OCI-LY7 (cell line): Measurements from ENCODE around the gene MYL5. TPM values are rescaled to one million over a fixed set of nuclear protein-coding genes. Genes with fewer than 3 reads are reported as not detected.

Experiments used
- BruUV-seq: library from RNA; stranded (reverse); fragments of 400-500 nt; replicated peaks from 2 replicates; lab custom pipeline; 2021; lab: Mats Ljungman, UMichigan
- CTCF ChIA-PET: fragments of 300-600 bp; sonication (Branson Sonifier 250); formaldehyde crosslinking; loops from one replicate; lab custom pipeline; 2022; ENCODE audit warnings: antibody characterized with exemption; ENCODE audit not compliant: unreplicated experiment; lab: Charles Lee
- POLR2A ChIA-PET: fragments of 300-600 bp; sonication (Branson Sonifier 250); formaldehyde crosslinking; loops from one replicate; lab custom pipeline; 2022; ENCODE audit warnings: antibody characterized with exemption; lab: Charles Lee
- DNase-seq: peaks from one replicate; pipeline ENCODE4 v3.0.0-alpha.2; 2015; ENCODE audit warnings: low spot score
- H2AFZ ChIP-seq: fragments of 200-600 bp; sonication (generic), shearing (Covaris generic); 2 replicates; pipeline ENCODE4 v1.6.1; 2014; ENCODE audit warnings: mild to moderate bottlenecking, antibody characterized with exemption, low read length, moderate library complexity
- H3K27ac ChIP-seq: fragments of 200-600 bp; sonication (generic); 2 replicates; pipeline ENCODE4 v1.5.1; 2014; ENCODE audit warnings: mixed run types, low read depth, mild to moderate bottlenecking, moderate library complexity, low read length, inconsistent platforms; ENCODE audit not compliant: poor library complexity, severe bottlenecking
- H3K36me3 ChIP-seq: fragments of 200-600 bp; sonication (generic); 2 replicates; pipeline ENCODE4 v1.6.1; 2014; ENCODE audit warnings: mild to moderate bottlenecking, antibody characterized with exemption, low read length, moderate library complexity, mixed read lengths; ENCODE audit not compliant: insufficient read depth
- H3K4me1 ChIP-seq: fragments of 200-600 bp; sonication (generic); 2 replicates; pipeline ENCODE4 v1.5.1; 2014; ENCODE audit warnings: mild to moderate bottlenecking, low read length; ENCODE audit not compliant: insufficient read depth, poor library complexity, severe bottlenecking
- H3K4me2 ChIP-seq: fragments of 200-600 bp; sonication (generic); 2 replicates; pipeline ENCODE4 v1.6.1; 2014; ENCODE audit warnings: mild to moderate bottlenecking, low read length
- H3K4me3 ChIP-seq: fragments of 200-600 bp; sonication (generic); 2 replicates; pipeline ENCODE4 v1.5.1; 2014; ENCODE audit warnings: mild to moderate bottlenecking, low read depth, low read length; ENCODE audit not compliant: poor library complexity, severe bottlenecking
- H3K79me2 ChIP-seq: fragments of 200-600 bp; sonication (generic); 2 replicates; pipeline ENCODE4 v1.6.1; 2016; ENCODE audit warnings: low read depth, mild to moderate bottlenecking, low read length, moderate library complexity, mixed read lengths; ENCODE audit not compliant: insufficient read depth
- H3K9me2 ChIP-seq: fragments of 200-600 bp; sonication (generic); 2 replicates; pipeline ENCODE4 v1.6.1; 2016; ENCODE audit warnings: mild to moderate bottlenecking, low read length, mixed read lengths; ENCODE audit not compliant: insufficient read depth
- H3K9me3 ChIP-seq: fragments of 200-600 bp; sonication (generic); 2 replicates; pipeline ENCODE4 v1.6.1; 2014; ENCODE audit warnings: mild to moderate bottlenecking, mixed run types, low read length, mixed read lengths
- H4K20me1 ChIP-seq: fragments of 200-600 bp; sonication (generic); 2 replicates; pipeline ENCODE4 v1.6.1; 2014; ENCODE audit warnings: mild to moderate bottlenecking, antibody characterized with exemption, low read length, moderate library complexity, mixed read lengths; ENCODE audit not compliant: insufficient read depth
- CTCF ChIP-seq: fragments of 200-600 bp; sonication (generic); conservative IDR thresholded peaks from 2 replicates; pipeline ENCODE4 v1.5.1; 2014; ENCODE audit warnings: mild to moderate bottlenecking, antibody characterized with exemption, low read length, moderate library complexity, mixed read lengths
- EZH2phosphoT487 ChIP-seq: fragments of 200-600 bp; sonication (generic); IDR thresholded peaks from 2 replicates; pipeline ENCODE4 v1.6.1; 2018; ENCODE audit warnings: low read depth, borderline replicate concordance, mild to moderate bottlenecking, mixed run types, antibody characterized with exemption, low read length, moderate library complexity, mixed read lengths
- intact Hi-C: fragments of 100-400 bp; cut with micrococcal nuclease; formaldehyde crosslinking; loops from one replicate; pipeline ENCODE4 v1.10.0; 2022; ENCODE audit not compliant: unreplicated experiment
- total RNA-seq, 2 experiments: library from RNA; depleted of rRNA in 1 of 2; stranded (reverse); fragments of >200 nt in 1 of 2; shearing (Covaris generic) in 1 of 2; gene quantifications; 2 replicates each; pipeline ENCODE4 v1.2.3, GENCODE V29; 2014 to 2022

The MYL5 gene
- total RNA-seq, 2 experiments from 2014 or later = 24.4 to 62.2 TPM

GRCh38 chr4:686413-687040 lies 12.2 kb downstream of the MYL5 start:
- no peaks in the 10 kb centered on the region for H3K36me3 ChIP-seq
- H3K4me1 ChIP-seq = no peaks in the 10 kb centered on the region
- no peaks in the 10 kb centered on the region for H3K79me2 ChIP-seq
- H3K9me3 ChIP-seq = no peaks in the 10 kb centered on the region
- BruUV-seq = no TSS peak
- H3K9me2 ChIP-seq = no peaks in the 10 kb centered on the region
- intact Hi-C loops = no loop called here
- no peak overlapping the region for H3K4me3 ChIP-seq
- no peak overlapping the region for H2AFZ ChIP-seq
- no peaks in the 10 kb centered on the region for H4K20me1 ChIP-seq
- no peak for TF ChIP-seq EZH2phosphoT487
- TF ChIP-seq CTCF = no peak
- H3K4me2 ChIP-seq = no peak overlapping the region
- no peak for DNase-seq
- H3K27ac ChIP-seq = no peak overlapping the region
- POLR2A ChIA-PET = no interaction called here
- CTCF ChIA-PET = interaction anchor here (0.6 kb wide), 1 partner anchor 71 kb away, joined by 3 read pairs; no protein-coding TSS in a partner anchor

GRCh38 chr4:687048-687970 lies 13.0 kb downstream of the MYL5 start:
- ChIA-PET POLR2A (no interaction called here), CTCF (no interaction called here)
- no peak overlapping the region for H3K4me3 ChIP-seq
- H3K9me3 ChIP-seq = no peaks in the 10 kb centered on the region
- no peaks in the 10 kb centered on the region for H4K20me1 ChIP-seq
- no peak overlapping the region for H2AFZ ChIP-seq
- no peak overlapping the region for H3K4me2 ChIP-seq
- H3K36me3 ChIP-seq = no peaks in the 10 kb centered on the region
- no peaks in the 10 kb centered on the region for H3K9me2 ChIP-seq
- H3K4me1 ChIP-seq = no peaks in the 10 kb centered on the region
- no peak for DNase-seq
- no peaks in the 10 kb centered on the region for H3K79me2 ChIP-seq
- no peak for TF ChIP-seq EZH2phosphoT487
- no peak for TF ChIP-seq CTCF
- BruUV-seq = no TSS peak
- intact Hi-C loops = no loop called here
- H3K27ac ChIP-seq = no peak overlapping the region
